ENCODE measurements around the gene NLRP14. TPM values are rescaled to one million over a fixed set of nuclear protein-coding genes. Genes with fewer than 3 reads are reported as not detected.

Gene NLRP14
- total RNA-seq, 2 donors from 2014 or later, result not detected

- H3K27me3 Mint-ChIP-seq, result peaks cover 24% of the 10 kb centered on the region
- no peak overlapping the region for H3K4me3 Mint-ChIP-seq
- no peak overlapping the region for H3K27ac Mint-ChIP-seq
- H3K9me3 ChIP-seq (ENCODE audit: control insufficient read depth, low read length, poor library complexity, severe bottlenecking), result no peaks in the 10 kb centered on the region
- no peaks in the 10 kb centered on the region for H3K36me3 Mint-ChIP-seq (ENCODE audit: low read depth)
- DNase-seq (no peak), ATAC-seq (no peak)
- no peaks in the 10 kb centered on the region for H3K4me1 Mint-ChIP-seq
These were observed 59.4 kb downstream of the NLRP14 start for GRCh38 chr11:7079545-7080135.

GRCh38 chr11:7080900-7081299 lies 60.6 kb downstream of the NLRP14 start:
- Mint-ChIP-seq H3K27ac (no peak overlapping the region), H3K4me1 (no peaks in the 10 kb centered on the region), H3K36me3 (ENCODE audit: low read depth) (no peaks in the 10 kb centered on the region), H3K4me3 (no peak overlapping the region), H3K27me3 (peaks cover 24% of the 10 kb centered on the region)
- H3K9me3 ChIP-seq (ENCODE audit: control insufficient read depth, low read length, poor library complexity, severe bottlenecking), result no peaks in the 10 kb centered on the region
- ATAC-seq (no peak), DNase-seq (no peak)

DNA sequence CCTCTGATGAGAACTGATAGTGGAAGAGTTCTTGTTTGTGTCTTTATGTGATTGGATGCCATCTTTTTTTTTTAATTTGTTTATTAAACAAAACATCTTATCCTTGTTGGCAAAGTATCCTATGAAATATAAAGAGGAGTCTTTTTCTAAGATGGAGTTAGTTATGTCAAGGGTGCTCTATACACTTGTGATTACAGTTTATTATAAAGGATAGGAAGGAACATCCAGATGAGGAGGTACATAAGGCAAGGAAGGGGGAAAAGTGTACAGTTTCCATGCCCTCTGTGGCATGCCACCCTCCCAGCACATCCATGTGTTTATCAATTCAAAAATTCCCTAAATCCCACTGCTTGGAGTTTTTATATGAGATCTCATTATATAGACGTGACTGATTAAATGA lies 61.2 kb downstream of the NLRP14 start:
- H3K36me3 Mint-ChIP-seq (ENCODE audit: low read depth), result no peaks in the 10 kb centered on the region
- no peak for DNase-seq
- H3K27me3 Mint-ChIP-seq, result peaks cover 25% of the 10 kb centered on the region
- no peak overlapping the region for H3K27ac Mint-ChIP-seq
- no peaks in the 10 kb centered on the region for H3K9me3 ChIP-seq (ENCODE audit: control insufficient read depth, low read length, poor library complexity, severe bottlenecking)
- no peaks in the 10 kb centered on the region for H3K4me1 Mint-ChIP-seq
- no peak overlapping the region for H3K4me3 Mint-ChIP-seq
- ATAC-seq, result no peak

DNA sequence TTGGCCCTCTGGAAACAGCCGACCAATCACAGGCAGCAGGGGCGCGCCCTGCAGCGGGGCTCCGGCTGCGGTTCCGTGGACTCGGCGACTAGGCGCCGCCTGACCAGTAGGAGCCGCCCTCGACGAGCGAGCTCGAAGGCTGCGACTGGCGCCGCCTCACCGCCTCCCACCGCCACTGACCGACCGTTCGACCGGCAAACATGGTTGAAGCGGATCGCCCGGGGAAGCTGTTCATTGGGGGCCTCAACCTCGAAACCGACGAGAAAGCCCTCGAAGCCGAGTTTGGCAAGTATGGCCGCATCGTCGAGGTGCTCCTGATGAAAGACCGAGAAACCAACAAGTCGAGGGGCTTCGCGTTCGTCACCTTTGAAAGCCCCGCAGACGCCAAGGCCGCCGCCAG lies 68.6 kb downstream of the NLRP14 start, which contains the start of gene RBMXL2:
Gene RBMXL2 (plus strand): TSS at position 78 of the 400 bp plus-strand sequence. CDS start 123 bp downstream, at position 201.
- peaks cover 49% of the 10 kb centered on the region for H3K27me3 Mint-ChIP-seq
- H3K4me3 Mint-ChIP-seq, result no peak within 1 kb of the TSS
- no peaks in the 10 kb centered on the region for H3K9me3 ChIP-seq (ENCODE audit: control insufficient read depth, low read length, poor library complexity, severe bottlenecking)
- H3K36me3 Mint-ChIP-seq (ENCODE audit: low read depth), result peaks cover 2% of the 10 kb centered on the region
- no peaks in the 10 kb centered on the region for H3K4me1 Mint-ChIP-seq
- DNase-seq, result no peak
- no peak for ATAC-seq
- no peak within 1 kb of the TSS for H3K27ac Mint-ChIP-seq

- Mint-ChIP-seq H3K27ac (no peak overlapping the region), H3K27me3 (peaks cover 49% of the 10 kb centered on the region), H3K4me1 (no peaks in the 10 kb centered on the region), H3K4me3 (no peak overlapping the region), H3K36me3 (ENCODE audit: low read depth) (peaks cover 2% of the 10 kb centered on the region)
- H3K9me3 ChIP-seq (ENCODE audit: control insufficient read depth, low read length, poor library complexity, severe bottlenecking), result no peaks in the 10 kb centered on the region
- no peak for DNase-seq
- ATAC-seq, result no peak
These were observed 69.3 kb downstream of the NLRP14 start for GRCh38 chr11:7089328-7090251.

GRCh38 chr11:7098235-7098832 lies 78.1 kb downstream of the NLRP14 start:
- peak; percentile 75 for ATAC-seq
- H3K27me3 Mint-ChIP-seq, result peaks cover 48% of the 10 kb centered on the region

GRCh38 chr11:7115780-7116179 lies 95.5 kb downstream of the NLRP14 start:
- no peaks in the 10 kb centered on the region for H3K9me3 ChIP-seq (ENCODE audit: control insufficient read depth, low read length, poor library complexity, severe bottlenecking)
- DNase-seq (no peak), ATAC-seq (no peak)
- no peak overlapping the region for H3K4me3 Mint-ChIP-seq
- H3K27ac Mint-ChIP-seq, result no peak overlapping the region
- H3K36me3 Mint-ChIP-seq (ENCODE audit: low read depth), result peaks cover 5% of the 10 kb centered on the region
- H3K27me3 Mint-ChIP-seq, result peaks cover 32% of the 10 kb centered on the region
- peaks cover 2% of the 10 kb centered on the region for H3K4me1 Mint-ChIP-seq

More at GRCh38 chr11:7098235-7098832, 78.1 kb downstream of the NLRP14 start:
- Mint-ChIP-seq H3K36me3 (ENCODE audit: low read depth) (no peaks in the 10 kb centered on the region), H3K4me3 (no peak overlapping the region), H3K27ac (no peak overlapping the region), H3K4me1 (no peaks in the 10 kb centered on the region)
- no peak for DNase-seq
- no peaks in the 10 kb centered on the region for H3K9me3 ChIP-seq (ENCODE audit: control insufficient read depth, low read length, poor library complexity, severe bottlenecking)

- no peak overlapping the region for H3K27ac Mint-ChIP-seq
- H3K4me3 Mint-ChIP-seq, result no peak overlapping the region
- H3K27me3 Mint-ChIP-seq, result peaks cover 32% of the 10 kb centered on the region
- ATAC-seq (no peak), DNase-seq (no peak)
- peaks cover 5% of the 10 kb centered on the region for H3K36me3 Mint-ChIP-seq (ENCODE audit: low read depth)
- no peaks in the 10 kb centered on the region for H3K9me3 ChIP-seq (ENCODE audit: control insufficient read depth, low read length, poor library complexity, severe bottlenecking)
- H3K4me1 Mint-ChIP-seq, result peaks cover 2% of the 10 kb centered on the region
These were observed 96.1 kb downstream of the NLRP14 start for GRCh38 chr11:7116370-7116769.

Other genes starting within 250 kb of the NLRP14 start
- not detected for gene OR2AG2, start 248.5 kb upstream of the NLRP14 start, total RNA-seq
- gene OR2AG1, start 237.5 kb upstream of the NLRP14 start, total RNA-seq, result not detected
- not detected for gene OR6A2, start 220.8 kb upstream of the NLRP14 start, total RNA-seq
- gene OR10A5, start 174.8 kb upstream of the NLRP14 start, total RNA-seq, result not detected
- not detected for gene OR10A2, start 157.4 kb upstream of the NLRP14 start, total RNA-seq
- not detected for gene OR10A4, start 143.9 kb upstream of the NLRP14 start, total RNA-seq
- gene OR2D2, start 128.0 kb upstream of the NLRP14 start, total RNA-seq, result not detected
- gene OR2D3, start 99.5 kb upstream of the NLRP14 start, total RNA-seq, result not detected
- gene ZNF215, start 94.1 kb upstream of the NLRP14 start, total RNA-seq, result not detected
- not detected for gene ZNF214, start 133 bp upstream of the NLRP14 start, total RNA-seq
- not detected for gene RBMXL2, start 68.5 kb downstream of the NLRP14 start, total RNA-seq
- gene SYT9, start 231.4 kb downstream of the NLRP14 start, total RNA-seq, result not detected

Data from T-helper 17 cell (primary cell).